A673 (cell line): ENCODE measurements around the gene EHHADH. TPM values are rescaled to one million over a fixed set of nuclear protein-coding genes. Genes with fewer than 3 reads are reported as not detected.
A peak's percentile ranks its signal among the peaks of the same experiment; 100 is the strongest.

ENCODE experiments used
- BruUV-seq: library from RNA; stranded (reverse); fragments of 400-500 nt; replicated peaks from 2 replicates; lab custom pipeline; 2021; lab: Mats Ljungman, UMichigan
- CTCF ChIA-PET: fragments of 300-600 bp; sonication (Branson Sonifier 250); formaldehyde crosslinking; loops from one replicate; lab custom pipeline; 2022; ENCODE audit warnings: antibody characterized with exemption; lab: Charles Lee
- POLR2A ChIA-PET: fragments of 300-600 bp; sonication (Branson Sonifier 250); formaldehyde crosslinking; loops from one replicate; lab custom pipeline; 2022; ENCODE audit warnings: antibody characterized with exemption; ENCODE audit not compliant: low non-redundant PET; lab: Charles Lee
- DNase-seq: peaks from one replicate; pipeline ENCODE4 v3.0.0-alpha.2; 2015; ENCODE audit warnings: low spot score
- H3K27ac ChIP-seq: fragments of 200-600 bp; sonication (generic); 2 replicates; pipeline ENCODE4 v1.5.1; 2016; ENCODE audit warnings: mixed run types, low read depth, mild to moderate bottlenecking, mixed read lengths, antibody characterized with exemption, low read length; ENCODE audit not compliant: poor library complexity, severe bottlenecking
- H3K27me3 ChIP-seq: fragments of 200-600 bp; sonication (generic); replicated peaks from 2 replicates; pipeline ENCODE4 v1.6.1; 2017; ENCODE audit warnings: mixed run types, low read depth, mild to moderate bottlenecking, mixed read lengths, antibody characterized with exemption, low read length; ENCODE audit not compliant: insufficient read depth, poor library complexity
- H3K36me3 ChIP-seq: fragments of 200-600 bp; sonication (generic); 2 replicates; pipeline ENCODE4 v1.6.1; 2016; ENCODE audit warnings: mixed run types, mild to moderate bottlenecking, mixed read lengths, antibody characterized with exemption, low read length; ENCODE audit not compliant: insufficient read depth, poor library complexity, severe bottlenecking
- H3K4me1 ChIP-seq: fragments of 200-600 bp; sonication (generic); 2 replicates; pipeline ENCODE4 v1.6.1; 2017; ENCODE audit warnings: mixed run types, mild to moderate bottlenecking, mixed read lengths, antibody characterized with exemption, low read length; ENCODE audit not compliant: insufficient read depth, poor library complexity, severe bottlenecking
- H3K4me3 ChIP-seq: fragments of 200-600 bp; sonication (generic); 2 replicates; pipeline ENCODE4 v1.5.1; 2016; ENCODE audit warnings: low read depth, mixed run types, mild to moderate bottlenecking, mixed read lengths, low read length; ENCODE audit not compliant: poor library complexity, severe bottlenecking
- H3K9me3 ChIP-seq: fragments of 200-600 bp; sonication (generic); 2 replicates; pipeline ENCODE4 v1.6.1; 2016; ENCODE audit warnings: mixed run types, low read depth, mild to moderate bottlenecking, mixed read lengths, antibody characterized with exemption, low read length; ENCODE audit not compliant: poor library complexity, severe bottlenecking
- CTCF ChIP-seq: fragments of 300-800, 200-600 bp; sonication (generic); conservative IDR thresholded peaks from 2 replicates; pipeline ENCODE4 v1.5.1; 2017; ENCODE audit warnings: low read depth, mild to moderate bottlenecking, antibody characterized with exemption, low read length, moderate library complexity, mixed read lengths
- EZH2 ChIP-seq: fragments of 200-600 bp; sonication (generic); IDR thresholded peaks from 2 replicates; pipeline ENCODE4 v1.6.1; 2017; ENCODE audit warnings: borderline replicate concordance, low read depth, mild to moderate bottlenecking, mixed read lengths, antibody characterized with exemption, low read length; ENCODE audit not compliant: poor library complexity, severe bottlenecking
- intact Hi-C: fragments of 100-400 bp; cut with micrococcal nuclease; formaldehyde crosslinking; loops from one replicate; pipeline ENCODE4 v1.10.0; 2022; ENCODE audit not compliant: unreplicated experiment
- total RNA-seq: library from RNA; stranded (reverse); gene quantifications from 2 replicates; pipeline ENCODE4 v1.2.3, GENCODE V29; 2021

Gene EHHADH
- total RNA-seq, 1 experiment from 2014 or later: 3.9 TPM

GRCh38 chr3:185216607-185216958 is 37.3 kb downstream of the EHHADH start:
- no peak overlapping the region for H3K4me3 ChIP-seq
- CTCF ChIA-PET: no interaction called here
- H3K27me3 ChIP-seq: no peaks in the 10 kb centered on the region
- intact Hi-C loops: no loop called here
- no peaks in the 10 kb centered on the region for H3K36me3 ChIP-seq
- no peak for DNase-seq
- H3K4me1 ChIP-seq: peaks cover under 1% of the 10 kb centered on the region
- no TSS peak for BruUV-seq
- TF ChIP-seq EZH2 (no peak), CTCF (no peak)
- H3K27ac ChIP-seq: no peak overlapping the region
- POLR2A ChIA-PET: no interaction called here
- no peaks in the 10 kb centered on the region for H3K9me3 ChIP-seq

GRCh38 chr3:185215873-185216606 is 37.8 kb downstream of the EHHADH start:
- BruUV-seq: no TSS peak
- ChIA-PET CTCF (no interaction called here), POLR2A (no interaction called here)
- intact Hi-C loops: no loop called here
- H3K4me1 ChIP-seq: peaks cover 6% of the 10 kb centered on the region
- no peak for TF ChIP-seq EZH2
- TF ChIP-seq CTCF: peak; percentile 67
- H3K36me3 ChIP-seq: no peaks in the 10 kb centered on the region
- no peaks in the 10 kb centered on the region for H3K9me3 ChIP-seq
- H3K27me3 ChIP-seq: no peaks in the 10 kb centered on the region
- DNase-seq: peak; percentile 27
- H3K4me3 ChIP-seq: no peak overlapping the region
- no peak overlapping the region for H3K27ac ChIP-seq

- intact Hi-C loops: no loop called here
- no TSS peak for BruUV-seq
- peaks cover 26% of the 10 kb centered on the region for H3K4me1 ChIP-seq
- CTCF ChIA-PET: no interaction called here
- H3K9me3 ChIP-seq: no peaks in the 10 kb centered on the region
- H3K27me3 ChIP-seq: no peaks in the 10 kb centered on the region
- TF ChIP-seq EZH2 (no peak), CTCF (no peak)
- H3K4me3 ChIP-seq: no peak overlapping the region
- POLR2A ChIA-PET: no interaction called here
- H3K36me3 ChIP-seq: no peaks in the 10 kb centered on the region
- no peak overlapping the region for H3K27ac ChIP-seq
- DNase-seq: no peak
Measured at GRCh38 chr3:185212559-185212958, 41.3 kb downstream of the EHHADH start.
